OCI-LY7 (cell line): ENCODE data around the gene IQGAP2. TPM values are rescaled to one million over a fixed set of nuclear protein-coding genes. Genes with fewer than 3 reads are reported as not detected.

Experiments used
- BruUV-seq: library from RNA; stranded (reverse); fragments of 400-500 nt; replicated peaks from 2 replicates; lab custom pipeline; 2021; lab: Mats Ljungman, UMichigan
- CTCF ChIA-PET: fragments of 300-600 bp; sonication (Branson Sonifier 250); formaldehyde crosslinking; loops from one replicate; lab custom pipeline; 2022; ENCODE audit warnings: antibody characterized with exemption; ENCODE audit not compliant: unreplicated experiment; lab: Charles Lee
- POLR2A ChIA-PET: fragments of 300-600 bp; sonication (Branson Sonifier 250); formaldehyde crosslinking; loops from one replicate; lab custom pipeline; 2022; ENCODE audit warnings: antibody characterized with exemption; lab: Charles Lee
- DNase-seq: peaks from one replicate; pipeline ENCODE4 v3.0.0-alpha.2; 2015; ENCODE audit warnings: low spot score
- H2AFZ ChIP-seq: fragments of 200-600 bp; sonication (generic), shearing (Covaris generic); 2 replicates; pipeline ENCODE4 v1.6.1; 2014; ENCODE audit warnings: mild to moderate bottlenecking, antibody characterized with exemption, low read length, moderate library complexity
- H3K27ac ChIP-seq: fragments of 200-600 bp; sonication (generic); 2 replicates; pipeline ENCODE4 v1.5.1; 2014; ENCODE audit warnings: mixed run types, low read depth, mild to moderate bottlenecking, moderate library complexity, low read length, inconsistent platforms; ENCODE audit not compliant: poor library complexity, severe bottlenecking
- H3K36me3 ChIP-seq: fragments of 200-600 bp; sonication (generic); 2 replicates; pipeline ENCODE4 v1.6.1; 2014; ENCODE audit warnings: mild to moderate bottlenecking, antibody characterized with exemption, low read length, moderate library complexity, mixed read lengths; ENCODE audit not compliant: insufficient read depth
- H3K4me1 ChIP-seq: fragments of 200-600 bp; sonication (generic); 2 replicates; pipeline ENCODE4 v1.5.1; 2014; ENCODE audit warnings: mild to moderate bottlenecking, low read length; ENCODE audit not compliant: insufficient read depth, poor library complexity, severe bottlenecking
- H3K4me2 ChIP-seq: fragments of 200-600 bp; sonication (generic); 2 replicates; pipeline ENCODE4 v1.6.1; 2014; ENCODE audit warnings: mild to moderate bottlenecking, low read length
- H3K4me3 ChIP-seq: fragments of 200-600 bp; sonication (generic); 2 replicates; pipeline ENCODE4 v1.5.1; 2014; ENCODE audit warnings: mild to moderate bottlenecking, low read depth, low read length; ENCODE audit not compliant: poor library complexity, severe bottlenecking
- H3K79me2 ChIP-seq: fragments of 200-600 bp; sonication (generic); 2 replicates; pipeline ENCODE4 v1.6.1; 2016; ENCODE audit warnings: low read depth, mild to moderate bottlenecking, low read length, moderate library complexity, mixed read lengths; ENCODE audit not compliant: insufficient read depth
- H3K9me2 ChIP-seq: fragments of 200-600 bp; sonication (generic); 2 replicates; pipeline ENCODE4 v1.6.1; 2016; ENCODE audit warnings: mild to moderate bottlenecking, low read length, mixed read lengths; ENCODE audit not compliant: insufficient read depth
- H3K9me3 ChIP-seq: fragments of 200-600 bp; sonication (generic); 2 replicates; pipeline ENCODE4 v1.6.1; 2014; ENCODE audit warnings: mild to moderate bottlenecking, mixed run types, low read length, mixed read lengths
- H4K20me1 ChIP-seq: fragments of 200-600 bp; sonication (generic); 2 replicates; pipeline ENCODE4 v1.6.1; 2014; ENCODE audit warnings: mild to moderate bottlenecking, antibody characterized with exemption, low read length, moderate library complexity, mixed read lengths; ENCODE audit not compliant: insufficient read depth
- CTCF ChIP-seq: fragments of 200-600 bp; sonication (generic); conservative IDR thresholded peaks from 2 replicates; pipeline ENCODE4 v1.5.1; 2014; ENCODE audit warnings: mild to moderate bottlenecking, antibody characterized with exemption, low read length, moderate library complexity, mixed read lengths
- EZH2phosphoT487 ChIP-seq: fragments of 200-600 bp; sonication (generic); IDR thresholded peaks from 2 replicates; pipeline ENCODE4 v1.6.1; 2018; ENCODE audit warnings: low read depth, borderline replicate concordance, mild to moderate bottlenecking, mixed run types, antibody characterized with exemption, low read length, moderate library complexity, mixed read lengths
- intact Hi-C: fragments of 100-400 bp; cut with micrococcal nuclease; formaldehyde crosslinking; loops from one replicate; pipeline ENCODE4 v1.10.0; 2022; ENCODE audit not compliant: unreplicated experiment
- total RNA-seq, 2 experiments: library from RNA; depleted of rRNA in 1 of 2; stranded (reverse); fragments of >200 nt in 1 of 2; shearing (Covaris generic) in 1 of 2; gene quantifications; 2 replicates each; pipeline ENCODE4 v1.2.3, GENCODE V29; 2014 to 2022

Gene IQGAP2
- total RNA-seq, 2 experiments from 2014 or later, result 30.0 to 50.2 TPM

- intact Hi-C loops, result no loop called here
- H3K4me3 ChIP-seq, result no peak overlapping the region
- ChIA-PET CTCF (no interaction called here), POLR2A (no interaction called here)
- no peak overlapping the region for H3K27ac ChIP-seq
- no peak for DNase-seq
- BruUV-seq, result no TSS peak
- H4K20me1 ChIP-seq, result no peaks in the 10 kb centered on the region
- H3K4me2 ChIP-seq, result no peak overlapping the region
- no peaks in the 10 kb centered on the region for H3K9me3 ChIP-seq
- H3K36me3 ChIP-seq, result peaks cover 36% of the 10 kb centered on the region
- no peak for TF ChIP-seq EZH2phosphoT487
- TF ChIP-seq CTCF, result no peak
- no peak overlapping the region for H2AFZ ChIP-seq
- no peaks in the 10 kb centered on the region for H3K4me1 ChIP-seq
- no peaks in the 10 kb centered on the region for H3K9me2 ChIP-seq
- no peaks in the 10 kb centered on the region for H3K79me2 ChIP-seq
Observed at GRCh38 chr5:76685704-76686103, 282.6 kb downstream of the IQGAP2 start.

GRCh38 chr5:76688212-76688611 lies 285.1 kb downstream of the IQGAP2 start:
- no peaks in the 10 kb centered on the region for H3K4me1 ChIP-seq
- BruUV-seq, result no TSS peak
- H3K9me3 ChIP-seq, result no peaks in the 10 kb centered on the region
- no peaks in the 10 kb centered on the region for H4K20me1 ChIP-seq
- peaks cover 38% of the 10 kb centered on the region for H3K36me3 ChIP-seq
- DNase-seq, result no peak
- CTCF ChIA-PET, result no interaction called here
- no peak for TF ChIP-seq EZH2phosphoT487
- no peak for TF ChIP-seq CTCF
- H2AFZ ChIP-seq, result no peak overlapping the region
- no peak overlapping the region for H3K4me2 ChIP-seq
- no peaks in the 10 kb centered on the region for H3K79me2 ChIP-seq
- no peak overlapping the region for H3K4me3 ChIP-seq
- H3K9me2 ChIP-seq, result no peaks in the 10 kb centered on the region
- intact Hi-C loops, result no loop called here
- no peak overlapping the region for H3K27ac ChIP-seq
- POLR2A ChIA-PET, result no interaction called here

- no TSS peak for BruUV-seq
- no peak for DNase-seq
- POLR2A ChIA-PET, result interaction anchor here (1.0 kb wide), 1 partner anchor 105 kb away, joined by 3 read pairs; no protein-coding TSS in a partner anchor
Observed at GRCh38 chr5:76688836-76689235, 285.8 kb downstream of the IQGAP2 start.

More at GRCh38 chr5:76688836-76689235, 285.8 kb downstream of the IQGAP2 start:
- no peak overlapping the region for H3K4me2 ChIP-seq
- intact Hi-C loops, result no loop called here
- H3K9me2 ChIP-seq, result no peaks in the 10 kb centered on the region
- H4K20me1 ChIP-seq, result no peaks in the 10 kb centered on the region
- no peak overlapping the region for H2AFZ ChIP-seq
- TF ChIP-seq CTCF (no peak), EZH2phosphoT487 (no peak)
- H3K79me2 ChIP-seq, result no peaks in the 10 kb centered on the region
- H3K4me3 ChIP-seq, result no peak overlapping the region
- CTCF ChIA-PET, result no interaction called here
- peaks cover 39% of the 10 kb centered on the region for H3K36me3 ChIP-seq
- H3K9me3 ChIP-seq, result no peaks in the 10 kb centered on the region
- no peak overlapping the region for H3K27ac ChIP-seq
- H3K4me1 ChIP-seq, result no peaks in the 10 kb centered on the region
